ACHN (cell line): ENCODE data around the gene SRC.

ENCODE experiments used
- DNase-seq: peaks from one replicate; pipeline ENCODE4 v3.0.0-alpha.2; 2015
- in situ Hi-C: cut with HindIII; loops from 2 replicates; pipeline ENCODE4 v1.10.0; 2017; ENCODE audit warnings: low sequenced_read_pairs, low pct_ligation_motif_present, low pct_unique_long_range_greater_than_20kb

SRC gene

GRCh38 chr20:37426106-37426505 is 80.2 kb downstream of the SRC start:
- in situ Hi-C loops = no loop called here
- no peak for DNase-seq

GRCh38 chr20:37426978-37427377 is 81.0 kb downstream of the SRC start:
- in situ Hi-C loops = no loop called here
- DNase-seq = no peak

DNA sequence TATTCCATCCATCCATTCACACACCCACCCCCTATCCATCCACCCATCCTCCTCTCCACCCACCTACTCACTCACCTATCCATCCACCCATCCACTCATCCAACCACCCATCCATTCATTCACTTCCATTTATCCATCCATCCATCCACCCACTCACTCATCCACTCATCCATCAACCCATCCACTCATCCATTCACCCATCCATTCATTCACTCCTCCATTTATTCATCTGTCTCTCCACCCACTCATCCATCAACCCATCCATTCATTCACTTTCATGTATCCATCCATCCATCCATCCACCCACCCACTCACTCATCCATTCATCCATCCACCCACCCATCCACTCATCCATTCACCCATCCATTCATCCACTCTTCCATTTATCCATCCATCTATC is 84.1 kb downstream of the SRC start:
- in situ Hi-C loops = no loop called here
- DNase-seq = no peak

DNA sequence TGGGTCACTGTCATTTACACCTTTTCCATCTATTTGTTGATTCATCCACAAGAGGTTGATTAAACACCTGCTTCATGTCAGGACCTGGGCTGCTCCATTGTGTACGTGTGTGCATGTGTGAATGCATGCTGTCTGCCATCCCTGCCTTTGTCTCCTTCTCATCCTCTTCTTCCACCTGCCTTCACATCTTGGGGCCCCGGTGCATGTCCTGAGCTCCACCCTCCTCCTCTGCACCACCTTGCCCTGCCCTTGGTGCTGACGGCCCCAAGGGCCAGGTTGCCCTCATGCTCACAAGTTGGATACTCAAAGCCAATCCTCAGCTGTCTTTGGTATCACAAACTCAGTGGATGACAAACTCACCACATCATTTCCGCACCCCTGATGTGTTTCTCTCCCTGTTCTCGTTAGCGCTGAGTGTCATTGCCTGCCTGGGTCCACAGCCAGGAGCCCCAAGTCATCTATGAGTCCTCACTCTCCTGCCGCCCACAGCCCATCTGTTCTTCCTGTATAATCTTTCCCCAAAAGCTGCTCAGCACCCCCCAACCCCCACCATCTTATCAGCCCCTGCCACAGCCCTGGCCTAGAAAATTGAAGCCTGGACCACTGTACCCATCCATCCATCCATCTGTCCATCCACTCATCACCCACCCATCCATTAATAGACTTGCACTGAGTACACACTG is 85.0 kb downstream of the SRC start:
- in situ Hi-C loops = no loop called here
- no peak for DNase-seq

DNA sequence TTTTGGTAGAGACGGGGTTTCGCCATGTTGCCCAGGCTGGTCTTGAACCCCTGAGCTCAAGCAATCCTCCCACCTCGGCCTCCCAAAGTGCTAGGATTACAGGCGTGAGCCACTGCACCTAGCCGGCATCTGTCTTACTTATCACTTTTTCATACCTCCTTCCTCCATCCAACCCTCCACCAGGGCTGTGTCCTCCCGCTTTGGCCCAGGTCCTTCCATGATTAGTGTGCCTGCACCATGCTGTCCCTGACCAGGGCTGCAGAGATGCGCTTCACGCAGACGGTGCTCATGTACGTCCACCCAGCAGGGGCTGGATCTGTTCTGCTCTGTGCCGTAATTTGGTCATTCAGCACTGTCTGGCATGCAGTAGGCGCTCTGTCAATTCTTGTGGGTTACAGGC is 85.8 kb downstream of the SRC start:
- in situ Hi-C loops = no loop called here

DNA sequence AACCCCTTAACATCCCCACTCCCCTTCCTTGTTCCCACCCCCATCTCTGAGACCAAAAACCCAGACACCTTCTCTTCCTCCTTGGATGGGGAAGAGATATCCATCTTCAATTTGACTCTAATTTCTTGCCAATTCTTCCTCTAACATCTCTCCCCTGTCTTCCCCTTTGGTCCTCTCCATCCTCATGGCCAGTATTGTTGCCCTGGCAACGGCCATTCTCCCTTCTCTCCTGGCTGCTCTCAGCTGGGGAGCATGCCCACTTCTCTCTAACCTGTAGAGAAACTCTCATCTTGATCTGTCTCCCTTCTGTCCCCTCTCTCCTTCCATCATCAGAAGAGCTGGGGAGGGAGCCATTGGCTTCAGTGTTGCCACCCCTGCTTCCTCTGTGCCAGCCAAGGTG is 86.7 kb downstream of the SRC start:
- in situ Hi-C loops = no loop called here
- DNase-seq = no peak

More for the DNA sequence above, 85.8 kb downstream of the SRC start:
- DNase-seq = no peak

DNA sequence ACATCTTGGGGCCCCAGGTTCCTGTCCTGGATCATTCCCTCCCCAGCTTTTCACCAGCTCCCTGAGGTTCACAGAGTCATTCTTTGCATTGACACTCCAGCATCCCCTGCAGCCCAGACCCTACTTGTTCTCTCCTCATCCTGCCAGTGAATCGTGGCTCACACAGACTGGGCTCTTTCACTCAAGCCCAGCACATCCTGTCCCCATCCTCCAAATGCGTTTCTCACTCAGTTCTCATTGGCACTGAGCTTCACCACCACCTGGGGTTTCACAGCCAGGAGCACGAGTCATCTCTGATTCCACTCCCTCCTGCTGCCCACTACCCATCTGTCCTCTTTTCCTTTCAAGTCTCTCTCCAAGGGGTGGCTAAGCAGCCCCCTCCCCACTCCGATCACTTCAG is 89.7 kb downstream of the SRC start:
- DNase-seq = no peak
- in situ Hi-C loops = no loop called here

GRCh38 chr20:37436527-37437186 is 90.7 kb downstream of the SRC start:
- in situ Hi-C loops = no loop called here
- DNase-seq = no peak

DNA sequence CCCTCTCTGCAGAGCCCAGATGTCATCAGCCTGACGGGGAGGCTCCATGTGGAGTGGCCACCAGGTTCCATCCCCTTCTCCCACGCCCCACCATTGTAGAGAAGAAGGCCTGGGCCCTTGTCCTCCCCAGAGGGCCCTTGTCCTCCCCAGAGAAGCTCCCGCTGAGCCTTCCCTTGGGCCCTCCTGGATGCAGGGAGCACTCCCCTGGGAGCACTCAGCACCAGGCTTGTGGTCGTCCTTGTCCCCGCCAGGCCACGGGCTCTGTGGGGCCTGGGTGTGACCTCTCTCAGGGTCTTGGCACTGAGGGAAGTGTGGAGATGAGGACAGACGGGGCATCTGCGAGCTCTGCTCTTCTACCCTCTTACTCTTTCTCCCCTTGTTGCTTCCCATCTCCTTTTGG is 91.7 kb downstream of the SRC start:
- in situ Hi-C loops = no loop called here
- DNase-seq = no peak

- DNase-seq = no peak
- in situ Hi-C loops = no loop called here
These were observed 92.7 kb downstream of the SRC start for GRCh38 chr20:37438464-37439222.

DNA sequence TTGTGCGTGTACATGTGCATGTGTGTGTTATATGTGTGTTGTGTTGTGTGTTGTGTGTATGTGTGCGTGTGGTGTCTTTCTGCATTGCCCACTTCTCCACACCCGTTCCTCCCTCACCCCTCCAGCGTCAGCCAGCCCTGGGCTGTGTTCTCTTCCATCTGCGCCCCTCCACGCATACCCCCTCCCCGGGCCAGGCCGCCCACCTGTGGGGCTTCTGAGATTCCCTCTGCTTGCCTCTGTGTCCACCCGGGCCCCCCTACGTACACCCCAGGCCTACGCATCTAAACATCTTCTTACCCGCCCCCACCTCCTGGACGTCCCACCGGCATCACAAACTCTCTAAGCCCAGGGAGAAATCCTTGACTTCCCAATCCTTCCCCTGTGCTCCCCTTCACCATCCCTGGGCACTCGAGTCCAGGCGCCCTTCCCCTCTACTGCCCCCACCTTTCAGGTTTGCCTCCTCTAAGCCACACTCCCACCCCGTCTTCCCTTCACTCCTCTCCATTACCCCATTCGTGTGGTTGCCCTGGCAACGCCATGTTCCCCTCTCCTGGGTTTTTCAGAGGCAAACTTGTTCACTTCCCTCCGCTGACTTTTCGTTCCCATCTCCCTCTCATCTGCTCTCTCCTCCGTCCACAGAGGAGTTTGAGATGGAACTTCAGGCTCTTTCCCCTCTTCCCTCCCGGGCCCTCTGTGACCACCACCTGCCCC is 93.4 kb downstream of the SRC start:
- in situ Hi-C loops = no loop called here

GRCh38 chr20:37441023-37441422 is 95.1 kb downstream of the SRC start:
- in situ Hi-C loops = no loop called here

More for the DNA sequence above, 93.4 kb downstream of the SRC start:
- no peak for DNase-seq

DNA sequence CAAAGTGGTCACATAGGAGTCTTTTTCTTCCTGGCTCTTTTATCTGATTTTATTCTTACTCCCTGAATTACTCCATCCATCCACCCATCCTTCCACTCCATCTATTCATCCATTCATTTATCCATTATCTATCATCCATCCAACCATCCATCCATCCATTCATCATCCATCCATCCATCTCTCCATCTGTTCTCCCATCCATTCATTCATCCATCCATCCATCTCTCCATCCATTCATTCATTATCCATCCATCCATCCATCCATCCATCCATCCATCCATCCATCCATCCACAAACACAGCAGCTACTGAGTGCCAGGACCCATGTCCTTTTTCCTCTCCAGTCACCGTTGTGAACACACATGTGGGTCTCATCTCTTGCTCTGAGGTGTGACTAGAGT is 96.6 kb downstream of the SRC start:
- in situ Hi-C loops = no loop called here
- no peak for DNase-seq

More at GRCh38 chr20:37441023-37441422, 95.1 kb downstream of the SRC start:
- DNase-seq = no peak

GRCh38 chr20:37442986-37443385 is 97.0 kb downstream of the SRC start:
- no peak for DNase-seq
- in situ Hi-C loops = no loop called here

- DNase-seq = no peak
- in situ Hi-C loops = no loop called here
These were observed 97.7 kb downstream of the SRC start for GRCh38 chr20:37443596-37443995.

DNA sequence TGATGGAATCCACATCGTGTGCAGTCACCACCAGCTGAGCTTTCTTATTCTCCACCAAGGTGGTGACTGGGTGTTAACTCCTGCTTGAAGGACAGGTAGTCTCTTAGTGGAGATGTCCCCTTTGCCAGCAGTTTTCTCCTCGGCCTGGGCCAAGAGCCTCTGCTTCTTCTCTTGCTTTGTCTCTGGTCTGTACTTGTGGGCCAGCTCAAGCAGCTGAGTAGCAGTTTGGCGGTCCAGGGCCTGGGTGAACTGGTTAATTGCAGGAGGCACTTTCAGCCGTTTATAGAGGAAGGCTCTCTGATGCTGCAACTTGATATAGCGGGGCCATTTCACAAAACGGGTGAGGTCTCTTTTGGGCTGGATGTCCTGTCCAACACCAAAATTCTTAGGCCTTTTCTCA is 99.1 kb downstream of the SRC start:
- no peak for DNase-seq
- in situ Hi-C loops = no loop called here

DNA sequence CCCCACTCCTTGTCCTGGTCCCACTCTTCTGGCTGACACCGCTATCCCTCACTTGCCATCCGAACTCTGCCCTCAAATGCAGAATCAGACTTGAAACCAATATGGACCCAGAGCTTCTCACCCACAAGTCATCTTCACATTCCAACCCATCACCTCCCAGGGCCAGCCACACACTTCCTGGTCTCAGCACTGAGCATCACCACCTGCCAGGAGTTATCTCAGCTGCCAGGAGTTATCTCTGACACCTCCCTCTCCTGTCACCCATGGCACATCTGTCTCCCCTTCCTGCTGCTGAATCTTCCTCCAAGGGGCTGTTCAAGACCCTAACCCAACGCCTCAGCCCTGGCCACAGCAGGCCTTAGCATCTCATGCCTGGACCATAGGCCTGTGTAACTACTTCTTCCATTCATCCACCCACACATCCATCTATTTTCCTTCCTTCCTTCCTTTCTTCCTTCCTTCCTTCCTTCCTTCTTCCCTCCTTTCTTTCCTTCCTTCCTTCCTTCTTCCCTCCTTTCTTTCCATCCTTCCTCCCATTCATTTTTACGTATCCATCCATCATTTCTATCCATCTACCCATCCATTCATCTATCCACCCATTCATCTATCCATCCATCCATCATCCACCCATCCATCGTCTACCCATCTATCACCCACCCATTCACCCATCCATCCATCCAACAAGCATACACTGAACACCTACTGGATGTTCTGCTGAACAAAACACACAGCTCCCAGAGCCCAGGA is 100.5 kb downstream of the SRC start:
- in situ Hi-C loops = no loop called here

DNA sequence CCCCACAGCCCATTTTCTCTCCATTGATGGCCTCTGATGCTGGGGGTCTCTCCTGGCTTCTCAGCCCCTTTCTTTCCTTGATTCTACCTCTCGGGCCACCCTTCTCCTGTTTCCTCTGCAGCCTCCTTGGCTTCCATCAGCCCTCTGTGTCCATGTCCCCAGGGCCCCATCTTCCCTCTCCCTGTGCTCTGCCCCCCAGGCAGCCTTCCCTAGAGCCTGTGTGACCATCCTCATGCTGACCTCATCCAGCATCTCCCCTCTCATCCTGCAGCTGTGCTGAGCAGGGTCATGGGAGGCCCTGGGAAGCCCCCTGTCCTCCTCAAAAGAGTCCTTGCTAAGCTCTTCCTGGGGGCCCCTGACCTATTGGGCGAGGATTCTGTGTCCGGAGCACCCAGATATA is 101.7 kb downstream of the SRC start:
- no peak for DNase-seq
- in situ Hi-C loops = no loop called here

More for the DNA sequence above, 100.5 kb downstream of the SRC start:
- DNase-seq = no peak
